A549 treated with RU486 at 1 μM for 4 hours (cell line): ENCODE data around the gene ZNF467. TPM values are rescaled to one million over a fixed set of nuclear protein-coding genes. Genes with fewer than 3 reads are reported as not detected.

ENCODE experiments used
- total RNA-seq: library from RNA; stranded (reverse); fragments of 200-300 nt; extraction: Qiagen RNA extraction; gene quantifications from 5 replicates; pipeline ENCODE4 v1.2.3, GENCODE V29; 2022; ENCODE audit warnings: low read depth

ZNF467 gene, protein sequence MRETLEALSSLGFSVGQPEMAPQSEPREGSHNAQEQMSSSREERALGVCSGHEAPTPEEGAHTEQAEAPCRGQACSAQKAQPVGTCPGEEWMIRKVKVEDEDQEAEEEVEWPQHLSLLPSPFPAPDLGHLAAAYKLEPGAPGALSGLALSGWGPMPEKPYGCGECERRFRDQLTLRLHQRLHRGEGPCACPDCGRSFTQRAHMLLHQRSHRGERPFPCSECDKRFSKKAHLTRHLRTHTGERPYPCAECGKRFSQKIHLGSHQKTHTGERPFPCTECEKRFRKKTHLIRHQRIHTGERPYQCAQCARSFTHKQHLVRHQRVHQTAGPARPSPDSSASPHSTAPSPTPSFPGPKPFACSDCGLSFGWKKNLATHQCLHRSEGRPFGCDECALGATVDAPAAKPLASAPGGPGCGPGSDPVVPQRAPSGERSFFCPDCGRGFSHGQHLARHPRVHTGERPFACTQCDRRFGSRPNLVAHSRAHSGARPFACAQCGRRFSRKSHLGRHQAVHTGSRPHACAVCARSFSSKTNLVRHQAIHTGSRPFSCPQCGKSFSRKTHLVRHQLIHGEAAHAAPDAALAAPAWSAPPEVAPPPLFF
- total RNA-seq = 0.78 to 2.0 TPM (median 1.1 TPM) in 5 replicates

GRCh38 chr7:149773446-149774236, at the start of gene ZNF467:
ZNF467 (minus strand) TSS chr7:149773588; CDS start chr7:149771032, 2,556 bp downstream.

Other genes starting within 250 kb of the ZNF467 start
- gene ZNF862, start 64.8 kb upstream of the ZNF467 start, total RNA-seq = 1.5 to 2.8 TPM (median 2.3 TPM) in 5 replicates
- 42.7 to 64.6 TPM (median 59.8 TPM) in 5 replicates for gene ATP6V0E2, start 100.4 kb upstream of the ZNF467 start, total RNA-seq